HG02981 (cell line): ENCODE data around the gene WWC2.

Source experiments
- ATAC-seq: cut with Tn5 transposase; IDR thresholded peaks from one replicate; pipeline ENCODE4 v1.9.1; 2021; ENCODE audit warnings: mild to moderate bottlenecking, moderate library complexity; ENCODE audit not compliant: unreplicated experiment

WWC2 gene

DNA sequence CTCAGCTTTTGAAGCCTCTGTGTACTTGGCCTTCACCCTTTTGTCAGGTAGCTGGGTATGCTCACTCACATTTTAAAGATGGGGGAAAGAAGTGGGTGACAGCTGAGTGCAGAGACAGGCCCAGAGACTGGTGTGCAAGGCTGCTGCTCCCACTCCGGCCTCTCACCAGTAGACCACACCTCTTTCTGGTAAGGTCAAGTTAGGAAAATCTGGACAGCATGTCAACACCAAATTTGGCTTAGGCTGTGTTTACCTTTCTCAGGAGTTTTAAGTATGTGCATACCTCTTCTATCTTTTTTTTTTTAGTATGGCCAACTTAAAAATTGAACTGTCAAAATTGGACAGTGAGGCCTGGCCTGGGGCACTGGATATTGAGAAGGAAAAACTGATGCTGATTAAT, 154.4 kb downstream of the WWC2 start:
- ATAC-seq = no peak

GRCh38 chr4:183254162-183254561, 155.1 kb downstream of the WWC2 start:
- ATAC-seq = no peak

DNA sequence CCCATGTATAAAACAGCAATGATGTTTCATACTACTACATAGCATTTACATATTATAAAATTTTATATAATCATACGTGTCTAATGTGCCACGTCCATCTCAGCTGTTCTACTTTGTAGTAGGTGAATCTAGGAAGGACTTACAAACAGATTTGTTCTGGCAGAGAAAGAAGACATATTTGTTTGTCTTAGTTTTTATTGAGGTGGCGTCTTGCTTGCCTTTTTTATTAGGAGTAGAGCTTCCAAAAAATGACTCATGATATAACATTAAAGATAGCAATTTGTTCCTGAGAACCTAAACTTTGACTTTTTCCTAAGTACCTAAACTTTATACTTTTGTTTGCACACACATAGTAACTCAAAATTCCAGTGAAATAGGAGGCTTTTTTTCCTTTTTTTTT, 156.4 kb downstream of the WWC2 start:
- no peak for ATAC-seq

GRCh38 chr4:183256343-183256742, 157.3 kb downstream of the WWC2 start:
- ATAC-seq = no peak

DNA sequence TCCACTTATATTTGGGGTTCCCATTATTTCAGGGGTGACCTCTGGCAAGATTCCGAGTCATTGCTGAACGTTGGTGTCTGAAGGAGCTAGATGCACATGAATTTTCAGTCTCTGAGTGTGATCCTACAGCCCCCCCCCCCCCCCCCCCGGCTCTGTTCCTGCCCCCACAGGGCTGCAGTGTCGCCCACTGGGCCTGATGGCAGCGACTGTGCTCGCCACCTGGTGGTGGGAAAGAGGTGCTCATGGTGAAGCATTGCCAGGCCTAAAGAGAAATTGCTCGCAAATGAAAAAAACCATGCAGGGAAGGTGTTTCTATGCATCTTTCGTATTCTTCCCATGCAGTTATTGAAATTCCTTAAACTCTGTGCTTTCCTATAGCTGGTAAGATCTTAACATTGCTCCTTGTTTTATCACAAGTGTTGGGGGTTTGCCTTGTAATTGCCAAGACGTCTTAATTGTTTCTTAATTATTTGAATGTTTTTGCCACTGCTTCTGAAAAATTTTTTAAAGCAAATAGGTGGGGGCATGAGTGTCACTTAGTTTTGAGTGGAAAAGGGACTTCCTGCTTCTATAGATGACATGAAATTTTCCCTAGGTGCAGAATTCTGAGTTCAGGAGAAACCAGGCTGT, 157.8 kb downstream of the WWC2 start:
- peak; percentile 65 for ATAC-seq

DNA sequence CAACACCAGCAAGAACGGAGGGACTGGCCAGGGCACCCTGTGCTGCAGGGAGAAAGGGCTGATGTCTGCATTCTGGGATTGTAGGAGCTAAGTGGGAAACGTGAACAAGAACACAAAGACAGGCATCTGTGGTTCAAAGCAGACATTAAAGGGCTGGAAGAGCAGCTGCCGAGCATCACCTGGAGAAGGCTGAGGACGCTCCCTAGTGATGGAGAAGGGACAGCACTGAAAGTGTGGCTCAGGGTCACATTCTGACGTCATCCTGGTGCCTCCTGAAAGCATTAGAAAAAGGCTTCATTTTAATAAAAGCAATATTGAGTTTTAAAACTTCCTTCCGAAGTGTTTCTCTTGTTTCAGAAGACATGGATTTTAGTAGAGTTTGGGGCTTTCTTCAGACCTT, 158.8 kb downstream of the WWC2 start:
- ATAC-seq = no peak

DNA sequence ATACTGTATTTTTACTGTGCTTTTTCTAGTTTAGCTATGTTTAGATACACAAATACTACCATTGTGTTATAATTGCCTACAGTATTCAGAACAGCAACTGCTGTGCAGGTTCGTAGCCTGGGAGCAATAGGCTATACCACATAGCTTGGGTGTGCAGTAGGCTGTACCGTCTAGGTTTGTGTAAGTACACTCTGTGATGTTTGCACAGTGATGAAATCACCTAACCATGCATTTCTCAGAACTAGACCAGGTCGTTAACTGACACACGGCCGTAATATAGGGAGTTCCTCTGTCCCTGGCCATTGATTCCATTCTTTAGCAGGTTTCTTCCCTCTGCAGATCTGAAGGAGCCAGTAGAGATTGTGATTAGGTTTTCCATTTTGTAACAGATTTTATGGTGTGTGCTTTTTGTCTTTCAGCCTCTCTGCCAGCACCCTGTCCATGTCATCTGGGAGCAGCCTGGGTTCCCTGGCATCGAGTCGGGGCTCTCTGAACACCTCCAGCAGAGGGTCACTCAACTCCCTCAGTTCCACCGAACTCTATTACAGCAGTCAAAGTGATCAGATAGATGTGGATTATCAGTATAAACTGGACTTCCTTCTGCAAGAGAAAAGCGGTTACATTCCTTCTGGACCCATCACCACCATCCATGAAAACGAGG, 161.6 kb downstream of the WWC2 start:
- ATAC-seq = no peak

GRCh38 chr4:183261953-183262775, 163.1 kb downstream of the WWC2 start:
- ATAC-seq = peak; percentile 94

DNA sequence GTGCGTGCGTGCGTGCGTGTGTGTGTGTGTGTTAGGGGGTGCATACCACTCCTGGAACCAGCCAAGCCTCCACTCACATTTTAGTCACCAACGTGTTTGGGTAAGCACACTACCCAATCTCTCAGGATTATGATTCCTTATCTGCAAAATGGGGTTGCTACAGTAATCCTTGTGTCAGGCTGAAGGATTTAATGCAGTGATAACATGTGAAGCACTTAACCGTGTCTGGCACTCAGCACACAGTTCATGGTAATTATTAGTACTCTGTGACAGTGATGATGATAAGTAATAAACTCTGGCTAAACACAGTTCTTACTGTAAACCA, 163.7 kb downstream of the WWC2 start:
- ATAC-seq = no peak

GRCh38 chr4:183263787-183264386, 164.8 kb downstream of the WWC2 start:
- ATAC-seq = no peak

- no peak for ATAC-seq
Observed at GRCh38 chr4:183264614-183265013, 165.6 kb downstream of the WWC2 start.

GRCh38 chr4:183266371-183266770, 167.3 kb downstream of the WWC2 start:
- ATAC-seq = no peak

DNA sequence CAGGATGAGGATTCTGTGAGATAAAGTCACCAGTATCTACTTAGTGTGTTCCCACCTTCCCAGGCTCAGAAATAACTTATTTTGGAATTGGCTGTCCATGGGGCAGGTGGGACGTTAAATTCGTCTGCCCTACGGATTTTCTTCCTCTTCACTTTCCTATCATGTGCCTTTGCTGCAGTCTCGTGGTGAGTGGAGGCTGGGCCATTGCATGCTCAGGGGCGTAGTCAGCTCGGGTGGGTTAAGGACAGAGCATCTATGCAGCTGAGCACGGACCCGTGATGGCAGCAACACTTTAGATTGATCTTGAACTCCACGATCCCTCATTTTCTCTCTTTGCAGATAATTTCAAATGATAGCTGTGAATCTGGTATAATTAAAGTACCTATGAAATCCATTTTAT, 169.5 kb downstream of the WWC2 start:
- no peak for ATAC-seq

DNA sequence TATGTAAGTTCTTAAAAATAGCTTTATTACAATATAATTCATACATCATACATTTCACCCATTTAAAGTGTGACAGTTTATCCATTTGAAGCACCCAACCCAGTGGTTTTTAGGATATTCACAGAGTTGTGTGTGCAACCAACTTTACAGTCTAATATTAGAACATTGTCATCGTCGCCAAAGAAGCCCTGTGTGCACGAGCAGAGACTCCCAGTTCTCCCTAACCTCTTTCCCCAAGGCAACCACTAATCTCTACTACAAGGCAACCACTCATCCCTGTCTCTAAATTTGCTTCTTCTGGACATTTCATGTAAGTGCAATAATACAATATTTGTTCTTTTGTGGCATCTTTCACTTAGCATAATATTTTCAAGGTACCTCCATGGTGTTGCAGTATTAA, 173.3 kb downstream of the WWC2 start:
- ATAC-seq = no peak

GRCh38 chr4:183276106-183276505, 177.0 kb downstream of the WWC2 start:
- ATAC-seq = no peak

- ATAC-seq = no peak
Observed at GRCh38 chr4:183284258-183284785, 185.3 kb downstream of the WWC2 start.

DNA sequence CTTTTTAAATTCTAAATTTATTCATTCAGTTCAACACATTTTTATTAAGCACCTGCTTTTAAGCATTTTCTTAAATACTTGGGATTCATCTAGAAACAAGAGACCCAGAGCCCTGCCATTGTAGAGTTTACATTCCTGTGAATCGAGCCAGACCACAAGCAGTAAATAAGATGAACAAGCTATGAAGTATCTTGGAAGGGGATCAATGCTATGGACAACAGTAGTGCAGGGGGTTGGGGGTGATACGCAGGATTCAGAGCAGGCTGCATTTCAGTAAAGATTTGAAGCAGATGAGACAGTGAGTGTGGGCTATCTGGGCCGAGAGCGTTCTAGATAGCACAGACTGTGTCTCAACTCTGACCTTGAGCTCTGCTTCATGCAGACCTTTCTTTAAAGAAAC, 185.9 kb downstream of the WWC2 start:
- no peak for ATAC-seq

DNA sequence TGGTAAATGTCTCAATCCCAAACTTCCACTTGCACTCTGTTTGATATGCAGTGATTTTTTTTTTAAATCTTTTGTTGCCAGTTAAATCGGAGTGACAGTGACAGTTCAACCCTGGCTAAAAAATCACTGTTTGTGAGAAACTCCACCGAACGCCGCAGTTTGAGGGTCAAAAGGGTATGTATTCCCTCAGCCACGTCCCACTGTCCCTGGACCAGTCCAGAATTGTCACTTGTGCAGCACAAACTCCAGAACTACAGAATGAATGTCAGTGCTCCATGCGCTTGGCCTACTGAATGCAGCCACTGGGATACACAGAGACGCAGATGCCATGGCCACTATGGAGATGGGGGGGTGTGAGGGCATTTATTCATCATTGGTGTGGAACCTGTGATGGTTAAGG, 186.8 kb downstream of the WWC2 start:
- no peak for ATAC-seq

GRCh38 chr4:183286590-183287308, 187.7 kb downstream of the WWC2 start:
- peak; percentile 23 for ATAC-seq

DNA sequence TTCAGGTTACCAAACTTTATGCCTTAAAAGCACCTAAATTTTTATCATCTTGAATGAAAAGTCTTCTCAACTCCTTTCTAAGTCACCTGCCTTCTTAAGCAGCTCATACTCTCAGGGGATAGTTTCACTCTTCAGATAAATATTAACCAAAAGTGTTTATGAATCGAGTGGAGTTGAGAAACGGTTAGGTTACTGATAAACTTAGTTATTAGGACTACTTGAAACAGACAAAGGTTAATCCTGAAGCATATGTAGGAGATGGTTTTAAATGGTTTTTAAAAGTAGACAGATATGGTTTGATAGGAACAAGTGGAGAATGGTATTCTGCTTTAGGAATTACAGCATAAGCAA, 188.2 kb downstream of the WWC2 start:
- peak; percentile 81 for ATAC-seq

GRCh38 chr4:183287677-183288076, 188.6 kb downstream of the WWC2 start:
- ATAC-seq = peak; percentile 84
